GM13976 (cell line): ENCODE measurements around the gene LRCH4.

Experiments
- DNase-seq: peaks from one replicate; pipeline ENCODE4 v3.0.0; 2012; ENCODE audit warnings: low spot score
- CTCF ChIP-seq: IDR thresholded peaks from 2 replicates; pipeline ENCODE4 v1.5.1; 2012; ENCODE audit warnings: borderline replicate concordance, mild to moderate bottlenecking; ENCODE audit not compliant: insufficient read depth; ENCODE audit errors: extremely low read depth, missing control alignments, control extremely low read depth
- in situ Hi-C: fragments of 300-500 bp; cut with MboI; formaldehyde crosslinking; loops from one replicate; pipeline ENCODE4 v1.12.0; 2022; ENCODE audit warnings: low sequenced_read_pairs, mixed read lengths, inconsistent platforms; ENCODE audit not compliant: unreplicated experiment

The LRCH4 gene

GRCh38 chr7:100585511-100586265, at the start of gene LRCH4:
Gene LRCH4, minus strand, starts transcription at chr7:100586129. Its CDS starts 29 bp downstream, at chr7:100586100.
- peak; percentile 83 for DNase-seq
- no peak for TF ChIP-seq CTCF
- in situ Hi-C loops: no loop called here

- in situ Hi-C loops: no loop called here
- peak; percentile 41 for TF ChIP-seq CTCF
These were observed 47.2 kb upstream of the LRCH4 start for GRCh38 chr7:100632951-100633717.

GRCh38 chr7:100630066-100630465, 44.1 kb upstream of the LRCH4 start:
- no peak for DNase-seq
- TF ChIP-seq CTCF: no peak
- in situ Hi-C loops: no loop called here

More at GRCh38 chr7:100632951-100633717, 47.2 kb upstream of the LRCH4 start:
- DNase-seq: peak; percentile 78

- peak; percentile 41 for TF ChIP-seq CTCF
- peak; percentile 70 for DNase-seq
- in situ Hi-C loops: no loop called here
These were observed 43.3 kb upstream of the LRCH4 start for GRCh38 chr7:100629117-100629716.

- in situ Hi-C loops: no loop called here
- no peak for DNase-seq
- no peak for TF ChIP-seq CTCF
These were observed 41.3 kb upstream of the LRCH4 start for GRCh38 chr7:100627238-100627549.

GRCh38 chr7:100626530-100627237, 40.8 kb upstream of the LRCH4 start:
- in situ Hi-C loops: no loop called here
- TF ChIP-seq CTCF: no peak
- peak; percentile 98 for DNase-seq
